Measurements from ENCODE around the gene SLC25A43.

Gene SLC25A43

GRCh38 chrX:119501511-119502148, 102.5 kb downstream of the SLC25A43 start:
- DNase-seq: no peak

- peak; percentile 6 for DNase-seq
Observed at GRCh38 chrX:119502727-119503483, 103.8 kb downstream of the SLC25A43 start.

DNA sequence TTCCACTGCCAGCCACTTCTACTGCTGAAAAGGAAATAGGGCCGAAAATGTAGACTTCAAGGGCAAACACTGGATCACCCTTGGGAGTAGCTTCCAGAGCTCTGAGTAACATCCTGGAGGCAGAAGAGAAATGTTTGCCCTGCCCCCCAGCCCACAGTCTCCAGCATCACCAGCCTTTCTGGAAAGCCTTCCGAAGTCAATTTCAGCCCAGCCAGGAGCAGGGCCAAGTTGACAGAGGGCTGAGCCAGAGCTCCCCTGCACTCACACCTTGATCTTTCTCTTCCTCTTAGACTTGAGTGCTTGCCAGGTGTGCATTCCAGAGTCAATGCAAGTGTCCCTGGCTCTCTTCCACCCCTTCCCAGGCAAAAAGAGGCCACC, 104.3 kb downstream of the SLC25A43 start:
- DNase-seq: no peak

Data from stimulated activated CD4-positive, alpha-beta T cell treated with anti-CD3 and anti-CD28 coated beads, Interleukin-15, amount 100 ng/mL, for 24 hours (primary cell).